Lower leg skin (tissue), 3 donors: ENCODE measurements around the gene AOPEP.

ENCODE experiments used
- CTCF ChIP-seq, 3 donors: fragments of 450-650 bp; IDR thresholded peaks; one replicate each; pipeline ENCODE4 v1.5.1; 2016; ENCODE audit warnings: antibody characterized with exemption in 3 of 3, mild to moderate bottlenecking in 3 of 3, moderate library complexity in 2 of 3
- POLR2A ChIP-seq, 2 donors: fragments of 450-650 bp; IDR thresholded peaks; one replicate each; pipeline ENCODE4 v1.6.1; 2016 to 2017; ENCODE audit warnings: antibody characterized with exemption in 2 of 2, mild to moderate bottlenecking in 1 of 2, moderate library complexity in 1 of 2

- TF ChIP-seq CTCF (IDR thresholded peaks at IDR 0.05): no peak
- no peak for TF ChIP-seq POLR2A (IDR thresholded peaks at IDR 0.05)
These were observed 345.0 kb downstream of the AOPEP start for GRCh38 chr9:95071450-95071849.
